GM18907 (cell line): ENCODE measurements around the gene KIF23.

ENCODE experiments used
- ATAC-seq: cut with Tn5 transposase; IDR thresholded peaks from one replicate; pipeline ENCODE4 v1.9.1; 2021; ENCODE audit warnings: mild to moderate bottlenecking, moderate library complexity; ENCODE audit not compliant: unreplicated experiment

The KIF23 gene

GRCh38 chr15:69394556-69395282, 19.4 kb upstream of the KIF23 start:
- peak; percentile 57 for ATAC-seq

GRCh38 chr15:69395460-69395859, 18.7 kb upstream of the KIF23 start:
- no peak for ATAC-seq

- no peak for ATAC-seq
Observed at GRCh38 chr15:69395991-69396390, 18.2 kb upstream of the KIF23 start.

- no peak for ATAC-seq
Observed at GRCh38 chr15:69398491-69398891, 15.7 kb upstream of the KIF23 start.

GRCh38 chr15:69400850-69401249, 13.3 kb upstream of the KIF23 start:
- ATAC-seq, result no peak

GRCh38 chr15:69402816-69403215, 11.3 kb upstream of the KIF23 start:
- no peak for ATAC-seq

GRCh38 chr15:69403594-69403993, 10.6 kb upstream of the KIF23 start:
- ATAC-seq, result no peak

GRCh38 chr15:69405110-69405509, 9.0 kb upstream of the KIF23 start:
- no peak for ATAC-seq

- no peak for ATAC-seq
Observed at GRCh38 chr15:69407719-69408400, 6.3 kb upstream of the KIF23 start.

- no peak for ATAC-seq
Observed at GRCh38 chr15:69408841-69409240, 5.3 kb upstream of the KIF23 start.

- no peak for ATAC-seq
Observed at GRCh38 chr15:69410248-69410874, 3.8 kb upstream of the KIF23 start.

- no peak for ATAC-seq
Observed at GRCh38 chr15:69412274-69412673, 1.9 kb upstream of the KIF23 start.

GRCh38 chr15:69412701-69413100, 1.4 kb upstream of the KIF23 start:
- ATAC-seq, result no peak

GRCh38 chr15:69414701-69415167, 585 bp downstream of the KIF23 start:
- peak; percentile 38 for ATAC-seq

- ATAC-seq, result no peak
Observed at GRCh38 chr15:69415381-69415780, 1.2 kb downstream of the KIF23 start.

- no peak for ATAC-seq
Observed at GRCh38 chr15:69417581-69417980, 3.4 kb downstream of the KIF23 start.

GRCh38 chr15:69421498-69421897, 7.3 kb downstream of the KIF23 start:
- ATAC-seq, result no peak

GRCh38 chr15:69422336-69422895, 8.3 kb downstream of the KIF23 start:
- ATAC-seq, result no peak

GRCh38 chr15:69424001-69424400, 9.9 kb downstream of the KIF23 start:
- ATAC-seq, result no peak

GRCh38 chr15:69424748-69425413, 10.7 kb downstream of the KIF23 start:
- no peak for ATAC-seq

GRCh38 chr15:69433831-69434230, 19.7 kb downstream of the KIF23 start:
- ATAC-seq, result no peak
